ENCODE data around the gene SLC37A3. TPM values are rescaled to one million over a fixed set of nuclear protein-coding genes. Genes with fewer than 3 reads are reported as not detected.

The SLC37A3 gene
- total and polyA plus RNA-seq, 2 of the 13 experiments (the other 11 are each of a cell fraction or from before 2014, with no cell fraction given): 21.3 to 27.9 TPM

DNA sequence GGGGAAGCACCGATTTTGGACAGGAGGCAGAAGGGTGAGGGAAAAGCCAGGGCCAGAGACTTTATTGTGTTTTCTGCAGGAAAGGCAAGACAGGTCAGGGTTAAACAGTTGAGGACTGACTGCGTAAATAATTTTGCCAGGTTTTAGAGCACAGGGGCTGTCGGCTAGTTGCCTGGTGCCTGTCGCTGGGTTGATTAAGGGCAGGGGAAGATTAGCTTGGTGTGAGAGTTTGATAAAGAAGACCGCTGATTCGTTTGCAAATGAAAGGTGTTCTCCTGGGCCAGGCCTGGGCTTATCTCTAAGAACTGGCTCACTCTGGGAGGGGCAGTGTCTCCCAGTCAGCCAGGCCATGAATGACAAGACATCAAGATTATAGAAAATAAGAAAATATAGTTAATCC is 75.6 kb downstream of the SLC37A3 start:
- POLR2A ChIA-PET: no interaction called here
- ATAC-seq (no peak), DNase-seq (ENCODE audit: low spot score) (no peak), FAIRE-seq (no peak)
- Histone ChIP-seq H3K27ac (ENCODE audit: extremely low read length, insufficient read depth, low read length) (no peak overlapping the region), H3K9me3 (ENCODE audit: low read length) (no peaks in the 10 kb centered on the region), H3K36me3 (replicated peaks in 1 of 2; ENCODE audit: control insufficient read depth in 1 of 2, insufficient read depth in 2 of 2, low read length in 2 of 2) (no peaks in the 10 kb centered on the region), H3K79me2 (ENCODE audit: insufficient read depth, low read length) (no peaks in the 10 kb centered on the region), H3K4me2 (ENCODE audit: low read depth, low read length) (no peak overlapping the region), H3K4me1 (ENCODE audit: insufficient read depth, low read length) (peaks cover 23% of the 10 kb centered on the region), H4K20me1 (ENCODE audit: insufficient read depth, low read length) (no peaks in the 10 kb centered on the region), H3K9ac (ENCODE audit: insufficient read depth, low read depth, low read length) (no peak overlapping the region), H3K27me3 (ENCODE audit: control insufficient read depth in 1 of 2, insufficient read depth in 2 of 2, low read length in 2 of 2) (no peaks in the 10 kb centered on the region), H2AFZ (ENCODE audit: low read length) (no peak overlapping the region), H3K4me3 (replicated peaks in 1 of 3; ENCODE audit: insufficient read depth in 1 of 3, low read depth in 2 of 3, low read length in 3 of 3) (no peak overlapping the region)
- CTCF ChIA-PET (ENCODE audit: low intra/inter-chr PET ratio, low total read pairs): no interaction called here
- TF ChIP-seq GLI4 (CRISPR knock-in tag; IDR thresholded peaks at IDR 0.05; ENCODE audit: borderline replicate concordance): no peak
- TF ChIP-seq, protein P1, sequence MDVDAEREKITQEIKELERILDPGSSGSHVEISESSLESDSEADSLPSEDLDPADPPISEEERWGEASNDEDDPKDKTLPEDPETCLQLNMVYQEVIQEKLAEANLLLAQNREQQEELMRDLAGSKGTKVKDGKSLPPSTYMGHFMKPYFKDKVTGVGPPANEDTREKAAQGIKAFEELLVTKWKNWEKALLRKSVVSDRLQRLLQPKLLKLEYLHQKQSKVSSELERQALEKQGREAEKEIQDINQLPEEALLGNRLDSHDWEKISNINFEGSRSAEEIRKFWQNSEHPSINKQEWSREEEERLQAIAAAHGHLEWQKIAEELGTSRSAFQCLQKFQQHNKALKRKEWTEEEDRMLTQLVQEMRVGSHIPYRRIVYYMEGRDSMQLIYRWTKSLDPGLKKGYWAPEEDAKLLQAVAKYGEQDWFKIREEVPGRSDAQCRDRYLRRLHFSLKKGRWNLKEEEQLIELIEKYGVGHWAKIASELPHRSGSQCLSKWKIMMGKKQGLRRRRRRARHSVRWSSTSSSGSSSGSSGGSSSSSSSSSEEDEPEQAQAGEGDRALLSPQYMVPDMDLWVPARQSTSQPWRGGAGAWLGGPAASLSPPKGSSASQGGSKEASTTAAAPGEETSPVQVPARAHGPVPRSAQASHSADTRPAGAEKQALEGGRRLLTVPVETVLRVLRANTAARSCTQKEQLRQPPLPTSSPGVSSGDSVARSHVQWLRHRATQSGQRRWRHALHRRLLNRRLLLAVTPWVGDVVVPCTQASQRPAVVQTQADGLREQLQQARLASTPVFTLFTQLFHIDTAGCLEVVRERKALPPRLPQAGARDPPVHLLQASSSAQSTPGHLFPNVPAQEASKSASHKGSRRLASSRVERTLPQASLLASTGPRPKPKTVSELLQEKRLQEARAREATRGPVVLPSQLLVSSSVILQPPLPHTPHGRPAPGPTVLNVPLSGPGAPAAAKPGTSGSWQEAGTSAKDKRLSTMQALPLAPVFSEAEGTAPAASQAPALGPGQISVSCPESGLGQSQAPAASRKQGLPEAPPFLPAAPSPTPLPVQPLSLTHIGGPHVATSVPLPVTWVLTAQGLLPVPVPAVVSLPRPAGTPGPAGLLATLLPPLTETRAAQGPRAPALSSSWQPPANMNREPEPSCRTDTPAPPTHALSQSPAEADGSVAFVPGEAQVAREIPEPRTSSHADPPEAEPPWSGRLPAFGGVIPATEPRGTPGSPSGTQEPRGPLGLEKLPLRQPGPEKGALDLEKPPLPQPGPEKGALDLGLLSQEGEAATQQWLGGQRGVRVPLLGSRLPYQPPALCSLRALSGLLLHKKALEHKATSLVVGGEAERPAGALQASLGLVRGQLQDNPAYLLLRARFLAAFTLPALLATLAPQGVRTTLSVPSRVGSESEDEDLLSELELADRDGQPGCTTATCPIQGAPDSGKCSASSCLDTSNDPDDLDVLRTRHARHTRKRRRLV (CRISPR knock-in tag; IDR thresholded peaks at IDR 0.05): no peak
- TF ChIP-seq PHF5A (CRISPR knock-in tag; IDR thresholded peaks at IDR 0.05; ENCODE audit: low read depth, unreplicated experiment): no peak
- no peak for TF ChIP-seq HDAC6 (IDR thresholded peaks at IDR 0.05; ENCODE audit: low read depth, low read length)
- TF ChIP-seq, protein P2, sequence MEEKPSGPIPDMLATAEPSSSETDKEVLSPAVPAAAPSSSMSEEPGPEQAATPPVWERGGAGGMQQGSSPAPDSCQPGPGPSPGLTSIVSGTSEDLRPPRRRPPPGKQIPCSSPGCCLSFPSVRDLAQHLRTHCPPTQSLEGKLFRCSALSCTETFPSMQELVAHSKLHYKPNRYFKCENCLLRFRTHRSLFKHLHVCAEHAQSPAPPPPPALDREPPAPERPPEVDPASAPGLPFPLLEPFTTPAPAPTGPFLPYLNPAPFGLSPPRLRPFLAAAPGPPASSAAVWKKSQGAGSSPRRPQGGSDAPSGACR (CRISPR knock-in tag; IDR thresholded peaks at IDR 0.05): no peak
- TF ChIP-seq, protein P3, sequence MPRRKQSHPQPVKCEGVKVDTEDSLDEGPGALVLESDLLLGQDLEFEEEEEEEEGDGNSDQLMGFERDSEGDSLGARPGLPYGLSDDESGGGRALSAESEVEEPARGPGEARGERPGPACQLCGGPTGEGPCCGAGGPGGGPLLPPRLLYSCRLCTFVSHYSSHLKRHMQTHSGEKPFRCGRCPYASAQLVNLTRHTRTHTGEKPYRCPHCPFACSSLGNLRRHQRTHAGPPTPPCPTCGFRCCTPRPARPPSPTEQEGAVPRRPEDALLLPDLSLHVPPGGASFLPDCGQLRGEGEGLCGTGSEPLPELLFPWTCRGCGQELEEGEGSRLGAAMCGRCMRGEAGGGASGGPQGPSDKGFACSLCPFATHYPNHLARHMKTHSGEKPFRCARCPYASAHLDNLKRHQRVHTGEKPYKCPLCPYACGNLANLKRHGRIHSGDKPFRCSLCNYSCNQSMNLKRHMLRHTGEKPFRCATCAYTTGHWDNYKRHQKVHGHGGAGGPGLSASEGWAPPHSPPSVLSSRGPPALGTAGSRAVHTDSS (CRISPR knock-in tag; conservative IDR thresholded peaks at IDR 0.05): no peak
- no TSS peak for BruUV-seq (replicated peaks)
- in situ Hi-C loops (cut with HindIII; ENCODE audit: extremely low pct_ligation_motif_present, low pct_unique_long_range_greater_than_20kb): loop anchor here (10.0 kb wide), 1 partner anchor 158 kb away; no protein-coding TSS in a partner anchor
- 58% methylated on average over 6 of the region's 6 CpGs for WGBS (ENCODE audit: low lambda C conversion rate)
- intact Hi-C loops (cut with micrococcal nuclease; ENCODE audit: unreplicated experiment): no loop called here

Data from HepG2 (cell line).